ENCODE data around the gene SH3D19.

The SH3D19 gene

DNA sequence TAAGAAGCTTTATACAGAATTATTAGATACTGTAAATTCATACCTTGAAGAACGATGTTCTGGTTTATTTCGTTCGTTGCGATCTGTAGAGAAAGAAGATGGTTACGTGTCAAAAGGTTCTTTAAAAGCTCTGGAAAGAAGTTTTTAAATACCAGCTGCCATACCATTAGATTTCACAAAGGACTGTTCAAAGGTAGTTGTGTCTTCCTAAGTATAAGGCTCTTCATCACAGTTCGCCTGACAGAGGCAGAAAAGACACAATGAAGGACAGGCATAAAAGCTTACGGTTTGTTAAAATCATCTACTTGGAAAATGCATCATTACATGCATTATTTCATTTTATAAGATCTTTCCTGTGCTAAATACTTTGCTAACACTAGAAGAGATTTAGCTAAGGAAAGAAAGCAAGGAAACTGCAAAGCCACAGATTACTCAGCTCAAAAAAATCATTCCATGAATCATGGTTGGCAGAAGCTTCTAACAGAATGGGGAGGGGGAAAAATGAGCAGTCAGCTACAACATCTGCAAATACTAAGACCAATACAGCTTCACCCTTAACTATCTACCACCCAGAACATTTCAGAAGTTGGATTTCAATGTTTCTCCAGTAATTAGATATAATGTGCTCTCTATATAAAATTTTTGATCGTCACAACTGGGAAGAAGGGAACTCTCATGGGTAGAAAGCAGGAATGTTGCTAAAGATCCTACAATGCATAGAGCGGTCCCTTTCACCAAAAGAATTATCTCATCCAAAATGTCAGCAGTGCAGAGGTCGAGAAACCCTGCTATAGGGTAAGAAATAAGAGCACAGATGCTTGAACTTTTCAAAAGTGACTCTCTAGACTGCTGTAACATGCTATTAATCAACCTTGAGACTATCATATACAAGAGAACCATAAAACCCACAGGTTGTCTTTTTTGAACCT, 99.1 kb downstream of the SH3D19 start:
- no peak for DNase-seq

DNA sequence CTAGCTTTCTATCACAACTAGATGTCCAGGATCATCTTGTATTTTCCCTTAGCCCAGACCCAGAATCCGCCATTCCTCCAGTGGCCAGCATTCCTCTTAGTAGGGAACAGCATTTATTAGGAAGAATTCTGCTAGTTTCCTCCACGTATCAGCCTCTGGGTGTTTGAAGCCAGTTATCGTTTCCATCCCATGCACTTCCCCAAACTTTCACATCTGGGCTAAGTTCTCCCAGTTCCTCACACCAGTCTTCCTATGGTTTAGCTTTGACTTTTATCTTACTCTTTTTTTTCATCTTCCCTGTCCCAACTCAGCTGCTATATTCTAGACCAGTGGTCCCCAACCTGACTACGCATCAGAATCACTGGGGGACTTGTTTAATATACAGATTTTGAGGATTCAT, 101.9 kb downstream of the SH3D19 start:
- no peak for DNase-seq

DNA sequence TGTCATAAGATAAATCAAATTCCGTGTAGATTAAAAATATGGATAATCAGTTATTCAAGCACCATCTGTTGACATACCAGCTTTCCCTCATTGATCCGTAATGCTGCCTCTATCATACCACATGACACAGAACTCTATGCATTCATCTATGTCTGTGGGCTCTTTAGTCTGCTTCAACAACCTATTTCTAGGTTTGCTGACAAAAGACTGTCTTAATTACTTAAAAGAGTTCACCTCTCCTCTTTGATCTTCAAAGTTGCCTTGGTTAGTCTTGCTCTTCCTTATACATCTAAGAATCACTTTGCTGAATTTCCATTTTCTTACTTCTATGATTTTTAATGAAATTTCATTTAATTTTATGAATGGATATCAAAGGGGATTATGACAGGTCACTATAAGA, 105.5 kb downstream of the SH3D19 start:
- DNase-seq = no peak

DNA sequence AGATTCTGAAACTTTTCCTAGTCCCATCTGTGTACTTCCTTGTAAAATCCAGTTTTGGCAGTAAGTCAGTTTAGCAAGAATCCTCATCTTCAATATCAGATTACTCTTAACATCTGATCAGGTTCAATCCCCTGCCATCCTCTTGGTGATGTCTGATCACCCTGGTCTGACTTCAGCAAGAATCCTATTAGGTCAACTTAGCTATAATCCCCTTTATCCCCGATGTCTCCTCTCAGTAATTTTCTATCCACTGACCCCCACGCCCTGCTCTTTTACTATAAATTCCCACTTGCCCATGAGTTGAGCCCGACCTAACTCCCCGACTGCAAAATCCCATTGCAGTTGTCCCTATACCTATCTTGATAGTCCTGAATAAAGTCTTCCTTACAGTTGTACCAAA, 106.3 kb downstream of the SH3D19 start:
- no peak for DNase-seq

DNA sequence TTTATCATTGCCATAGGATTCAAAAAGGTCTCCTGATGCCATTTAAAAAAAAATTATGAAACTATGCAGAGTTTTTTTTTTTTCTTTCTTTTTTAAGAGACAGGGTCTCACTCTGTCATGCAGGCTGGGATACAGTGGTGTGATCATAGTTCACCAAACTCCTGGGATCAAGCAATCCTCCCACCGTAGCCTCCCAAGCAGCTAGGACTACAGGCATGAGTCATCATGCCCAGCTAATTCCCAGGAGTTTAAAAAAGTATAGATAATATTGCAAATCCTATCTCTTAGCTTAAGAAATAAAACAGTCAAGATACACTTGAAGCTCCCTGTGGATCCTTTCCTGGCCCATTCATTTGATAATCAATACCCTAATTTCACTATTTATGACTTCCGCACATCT, 107.1 kb downstream of the SH3D19 start:
- no peak for DNase-seq

DNA sequence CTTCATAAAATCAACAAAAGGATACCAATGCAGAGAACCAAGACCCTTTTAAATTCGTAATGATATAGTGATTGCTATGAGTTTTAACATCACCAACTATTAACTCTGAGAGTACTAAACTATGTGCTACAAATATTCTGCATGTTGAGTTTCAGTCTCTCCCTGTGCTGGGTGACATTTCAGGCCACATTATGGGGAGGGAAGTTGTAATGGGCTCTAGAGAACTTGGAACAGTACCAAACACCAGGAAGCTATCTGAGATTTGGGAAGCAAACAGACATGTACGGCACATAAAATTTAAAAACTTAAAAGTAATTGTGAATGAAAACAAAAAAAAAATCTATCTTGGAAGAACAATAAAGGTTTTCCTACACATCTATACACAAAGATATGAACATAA, 108.1 kb downstream of the SH3D19 start:
- no peak for DNase-seq

DNA sequence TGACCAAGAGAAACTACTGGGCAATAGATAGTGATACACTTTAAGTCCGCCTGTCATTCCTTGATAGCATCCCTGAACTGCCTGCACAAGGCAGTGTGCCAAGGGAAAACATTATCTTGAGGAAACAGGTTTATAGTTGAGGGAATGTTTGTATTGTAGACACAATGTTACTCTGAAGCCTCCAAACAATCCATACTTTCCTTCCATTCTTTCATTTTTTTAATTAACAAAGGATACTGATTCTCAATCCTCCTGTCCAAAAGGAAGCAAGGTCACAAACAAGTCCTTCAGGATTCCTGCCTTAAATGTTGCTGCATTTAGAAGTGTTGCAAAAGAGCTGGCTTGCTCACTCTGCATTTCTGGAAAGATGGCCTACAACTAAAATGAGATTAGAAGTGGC, 110.1 kb downstream of the SH3D19 start:
- DNase-seq = peak; percentile 43

DNA sequence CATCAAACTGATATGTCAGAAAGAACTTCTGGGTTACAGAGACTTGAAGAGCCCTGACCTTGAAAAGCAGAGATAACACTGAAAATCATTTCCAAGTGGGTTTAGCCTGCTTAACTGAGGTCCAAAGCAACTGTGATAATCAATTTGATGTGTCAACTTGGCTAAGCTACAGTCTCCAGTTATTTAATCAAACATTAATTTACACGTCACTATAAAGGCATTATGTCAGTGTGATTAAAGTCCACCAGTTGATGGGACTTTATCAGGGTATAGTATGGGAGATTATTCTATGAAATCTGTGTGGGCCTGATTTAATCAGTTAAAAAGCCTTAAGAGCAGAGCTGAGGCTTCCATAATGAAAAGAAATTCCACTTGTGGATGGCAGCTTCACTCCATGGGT, 117.5 kb downstream of the SH3D19 start:
- DNase-seq = no peak

DNA sequence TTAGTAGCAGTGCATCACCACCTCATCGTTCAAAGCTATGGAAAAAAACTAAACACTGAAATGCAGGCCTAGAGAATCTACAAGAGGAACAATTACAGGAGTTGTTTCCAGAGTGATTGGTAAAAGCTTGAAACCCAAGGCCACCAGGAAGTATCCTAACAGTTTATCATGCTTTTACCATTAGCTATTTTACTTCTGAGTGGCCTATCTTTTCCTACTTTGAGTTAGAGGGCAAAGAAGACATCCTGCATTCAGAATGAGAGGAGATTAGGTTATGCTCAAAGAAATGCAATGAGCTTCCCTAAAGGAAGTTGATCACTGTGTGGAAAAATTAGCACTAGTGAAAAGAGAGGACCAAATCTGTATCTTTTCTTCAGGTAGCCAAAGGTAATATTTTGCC, 118.2 kb downstream of the SH3D19 start:
- DNase-seq = no peak

DNA sequence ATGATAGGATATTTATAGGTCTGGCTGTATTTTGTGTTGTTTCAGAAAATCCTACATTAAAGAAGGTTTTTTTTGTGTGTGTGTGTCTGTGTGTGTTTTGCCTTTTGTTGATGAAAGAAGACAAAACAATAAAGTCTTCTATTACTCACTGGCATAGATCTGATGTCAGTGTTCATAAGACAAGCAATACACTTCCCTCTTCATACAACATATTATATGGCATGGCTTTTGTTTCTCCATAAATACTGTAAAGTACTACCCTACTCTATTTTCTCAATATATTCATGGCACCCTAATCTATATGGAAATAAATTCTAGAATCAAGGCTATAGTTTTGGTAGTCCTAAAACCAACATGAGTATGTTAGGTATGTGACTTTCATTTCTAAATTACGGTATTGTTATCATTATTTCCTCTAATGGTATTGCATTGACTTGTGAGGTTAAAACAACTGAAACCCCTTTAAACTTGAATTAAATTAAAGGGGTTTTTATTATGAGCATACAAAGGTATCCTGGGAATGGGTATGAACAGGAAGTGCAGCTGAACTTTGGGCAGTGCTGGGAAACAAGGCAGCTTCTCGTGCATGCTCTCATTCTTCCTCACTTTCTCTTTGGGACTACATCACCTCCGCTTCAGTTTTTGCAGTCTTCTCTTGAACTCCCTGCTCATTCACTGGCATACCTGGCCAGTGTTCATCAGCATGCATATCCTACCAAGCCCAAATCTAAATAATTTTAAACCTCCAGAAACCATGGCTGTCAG, 119.0 kb downstream of the SH3D19 start:
- no peak for DNase-seq

DNA sequence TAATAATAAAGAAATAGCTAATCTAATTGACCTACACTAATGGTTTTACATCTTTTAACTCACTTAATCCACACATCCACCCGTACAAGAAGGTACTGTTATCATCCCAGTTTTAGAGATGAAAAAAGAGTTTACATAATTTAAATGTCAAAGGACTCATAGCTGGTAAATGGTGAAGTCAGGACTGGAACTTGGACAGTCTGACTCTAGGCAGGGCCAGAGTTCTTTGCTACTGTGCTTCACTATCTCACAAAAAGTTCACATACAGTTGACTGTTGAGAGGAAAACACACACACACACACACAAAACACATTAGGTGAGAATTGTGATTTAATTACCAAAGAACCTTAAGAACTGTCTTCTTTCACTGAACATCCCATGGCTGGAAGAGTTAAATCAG, 119.7 kb downstream of the SH3D19 start:
- DNase-seq = no peak

DNA sequence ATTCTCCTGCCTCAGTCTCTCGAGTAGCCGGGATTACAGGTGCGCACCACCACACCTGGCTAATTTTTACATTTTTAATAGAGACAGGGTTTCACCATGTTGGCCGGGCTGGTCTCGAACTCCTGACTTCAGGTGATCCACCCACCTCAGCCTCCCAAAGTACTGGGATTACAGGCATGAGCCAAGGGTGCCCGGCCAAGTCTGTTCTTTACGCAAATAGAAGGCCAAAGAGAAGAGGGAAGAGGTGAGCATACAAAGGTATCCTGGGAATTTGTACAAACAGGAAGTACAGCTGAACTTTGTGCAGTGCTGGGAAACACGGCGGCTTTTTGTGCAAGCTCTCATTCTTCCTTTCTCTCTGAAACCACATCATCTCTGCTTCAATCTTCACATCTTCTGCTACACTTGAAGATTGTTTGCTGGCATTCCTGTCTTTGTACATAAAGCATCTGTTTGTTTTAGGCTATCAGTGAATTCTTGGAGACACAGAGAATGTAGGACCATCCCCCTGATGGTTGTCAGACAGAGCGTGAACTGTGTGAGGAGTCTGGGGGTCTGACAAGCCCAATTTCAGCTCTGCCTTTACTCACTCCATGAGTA, 120.4 kb downstream of the SH3D19 start:
- DNase-seq = no peak

DNA sequence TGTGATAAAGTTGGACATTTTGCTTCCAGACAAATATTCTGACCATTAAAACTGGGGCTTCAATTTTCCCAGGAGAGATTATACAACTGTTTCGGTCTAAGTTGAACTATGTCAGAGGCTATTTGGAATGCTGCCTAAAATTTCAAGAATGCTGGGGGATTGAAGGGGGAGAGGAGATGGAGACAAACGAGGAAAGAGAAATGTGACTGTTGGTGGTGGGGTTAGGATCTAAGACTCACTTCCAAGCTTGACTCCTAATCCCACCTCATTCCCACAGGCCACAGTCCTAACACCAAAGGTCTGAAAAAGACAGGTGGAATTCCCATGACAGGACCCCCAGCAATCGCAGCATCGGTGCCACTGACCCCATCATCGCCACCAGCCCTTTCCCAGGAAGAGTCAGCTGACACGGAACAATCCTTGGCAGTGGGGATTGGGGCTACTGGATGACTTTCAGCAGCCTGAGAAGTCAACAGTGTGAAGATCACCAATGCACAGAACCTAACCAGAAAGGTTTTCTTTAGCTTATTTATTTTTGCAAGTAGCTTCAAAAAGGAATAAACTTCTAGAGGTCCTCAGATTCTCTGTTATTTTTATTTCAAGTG, 122.5 kb downstream of the SH3D19 start:
- DNase-seq = no peak

DNA sequence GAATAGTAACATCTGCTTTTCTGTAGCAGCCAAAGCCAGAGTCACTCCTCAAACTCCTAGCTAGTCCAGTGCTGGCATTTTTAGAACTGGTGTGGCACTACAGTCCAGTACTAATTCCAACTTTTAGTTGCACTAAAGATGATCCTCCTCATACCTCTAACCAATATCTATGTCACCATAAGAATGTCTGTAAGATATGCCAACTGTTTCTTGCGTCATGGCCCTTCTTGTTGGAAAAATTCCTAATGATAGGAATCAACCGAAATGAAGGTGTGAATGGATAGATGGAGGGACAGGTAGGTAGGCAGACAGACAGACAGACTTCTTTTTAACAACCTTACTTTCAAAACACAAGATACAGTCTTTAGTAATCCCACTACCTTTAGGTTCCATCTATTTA, 123.0 kb downstream of the SH3D19 start:
- DNase-seq = no peak

DNA sequence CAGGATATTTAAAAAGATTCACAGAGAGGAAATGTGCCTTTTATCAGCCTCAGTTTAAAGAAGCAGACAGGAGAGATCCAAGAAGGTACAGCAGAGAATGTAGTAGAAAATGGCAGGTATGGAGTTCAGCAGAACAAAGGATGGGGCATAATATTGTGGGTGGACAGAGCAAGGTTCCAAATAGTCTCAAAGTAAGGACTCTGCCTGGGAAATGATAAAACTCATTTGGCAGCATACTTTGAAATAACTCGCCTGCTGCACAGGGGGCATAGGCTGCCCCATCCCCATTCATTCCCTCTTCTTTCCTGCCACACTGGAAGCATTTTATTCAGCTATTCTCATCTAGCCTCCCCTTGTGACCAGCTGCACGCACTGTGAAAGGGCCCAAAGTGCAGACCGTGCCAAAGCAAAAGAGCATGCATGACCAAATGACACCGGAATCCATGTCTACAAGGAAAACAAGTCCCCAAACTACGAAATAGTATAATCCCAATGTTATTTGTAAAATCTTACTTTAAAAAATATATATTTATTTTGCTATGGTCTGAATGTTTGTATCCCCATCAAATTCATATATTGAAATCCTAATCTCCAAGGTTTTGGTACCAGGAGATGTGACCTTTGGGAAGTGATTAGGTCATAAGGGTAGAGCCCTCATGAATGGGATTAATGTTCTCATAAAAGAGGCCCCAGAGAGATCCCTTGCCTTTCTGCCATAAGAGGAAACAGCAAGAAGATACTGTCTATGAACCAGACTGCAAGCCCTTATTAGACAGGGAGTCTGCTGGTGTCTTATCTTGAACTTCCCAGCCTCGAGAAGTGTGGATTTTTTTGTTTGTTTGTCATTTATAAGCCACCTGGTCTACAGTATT, 125.8 kb downstream of the SH3D19 start:
- DNase-seq = no peak

DNA sequence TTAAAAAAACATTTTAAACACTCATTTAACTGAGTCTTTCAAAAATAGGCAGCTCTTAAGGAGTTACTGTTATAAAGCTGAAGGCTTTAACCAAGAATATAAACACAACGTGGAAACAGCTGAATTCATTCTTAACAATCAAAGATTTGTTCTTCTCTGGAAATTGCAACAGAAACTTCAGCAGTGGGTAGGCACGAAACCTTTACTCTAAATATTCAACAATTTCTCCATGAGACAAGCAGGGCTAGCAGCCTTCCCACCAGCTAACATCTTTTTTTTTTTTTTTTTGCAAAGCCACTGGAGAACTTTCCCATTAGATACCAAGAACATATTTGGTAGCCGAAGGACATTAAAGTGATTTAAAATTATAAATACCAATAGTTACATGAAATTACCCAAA, 126.7 kb downstream of the SH3D19 start:
- DNase-seq = no peak

DNA sequence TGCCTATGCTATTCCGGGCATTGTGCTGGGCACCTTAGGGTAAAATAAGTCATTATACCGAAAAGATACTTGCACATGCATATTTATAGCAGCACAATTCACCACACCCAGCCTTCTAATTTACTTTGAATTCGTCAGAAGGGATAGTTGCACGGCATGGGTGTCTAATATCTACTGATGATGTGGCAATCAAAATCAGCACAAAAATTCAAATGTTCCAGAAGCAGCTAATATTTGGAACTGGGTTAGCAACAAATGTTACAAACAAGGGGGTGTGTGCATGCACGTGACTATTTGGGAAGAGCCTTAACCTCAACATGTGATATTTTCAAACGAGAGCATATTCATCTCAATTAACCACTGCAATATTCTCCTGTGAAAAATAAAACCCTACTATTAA, 128.2 kb downstream of the SH3D19 start:
- no peak for DNase-seq

DNA sequence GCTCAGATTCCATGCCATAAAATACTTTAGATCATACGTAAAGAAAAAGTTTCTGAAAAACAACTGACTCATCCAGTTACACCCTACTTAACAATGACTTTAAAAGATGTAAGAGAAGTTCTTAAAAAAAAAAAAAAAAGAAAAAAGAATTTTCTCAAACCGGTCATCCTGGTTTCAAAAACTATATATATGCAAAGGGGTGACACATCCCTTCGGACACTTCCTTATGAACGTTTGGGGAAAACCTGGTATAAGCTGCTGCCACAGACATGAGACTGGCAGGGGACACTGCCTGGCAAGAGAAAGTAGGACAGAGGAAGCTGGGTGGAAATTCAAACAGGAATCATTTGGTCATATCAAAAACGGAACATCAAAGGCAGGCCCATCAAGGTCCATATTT, 129.6 kb downstream of the SH3D19 start:
- DNase-seq = no peak

DNA sequence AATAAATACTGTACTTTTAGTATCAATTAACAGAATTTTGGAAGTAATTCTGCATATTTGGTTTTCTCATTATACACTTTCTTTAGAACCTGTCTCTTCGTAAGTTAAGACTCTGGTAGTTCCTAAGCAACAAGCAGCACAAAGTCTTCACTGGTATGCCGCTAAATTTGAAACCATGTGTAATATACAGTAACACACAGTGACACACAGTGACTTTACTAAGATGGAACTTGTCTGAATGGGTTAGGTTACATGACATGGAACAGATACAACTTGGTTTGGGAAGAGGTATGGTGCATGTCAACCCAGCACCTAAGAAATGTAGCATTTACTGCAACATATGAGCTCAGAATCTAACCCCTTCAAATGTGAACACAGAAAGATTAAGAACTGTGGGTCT, 132.0 kb downstream of the SH3D19 start:
- no peak for DNase-seq

DNA sequence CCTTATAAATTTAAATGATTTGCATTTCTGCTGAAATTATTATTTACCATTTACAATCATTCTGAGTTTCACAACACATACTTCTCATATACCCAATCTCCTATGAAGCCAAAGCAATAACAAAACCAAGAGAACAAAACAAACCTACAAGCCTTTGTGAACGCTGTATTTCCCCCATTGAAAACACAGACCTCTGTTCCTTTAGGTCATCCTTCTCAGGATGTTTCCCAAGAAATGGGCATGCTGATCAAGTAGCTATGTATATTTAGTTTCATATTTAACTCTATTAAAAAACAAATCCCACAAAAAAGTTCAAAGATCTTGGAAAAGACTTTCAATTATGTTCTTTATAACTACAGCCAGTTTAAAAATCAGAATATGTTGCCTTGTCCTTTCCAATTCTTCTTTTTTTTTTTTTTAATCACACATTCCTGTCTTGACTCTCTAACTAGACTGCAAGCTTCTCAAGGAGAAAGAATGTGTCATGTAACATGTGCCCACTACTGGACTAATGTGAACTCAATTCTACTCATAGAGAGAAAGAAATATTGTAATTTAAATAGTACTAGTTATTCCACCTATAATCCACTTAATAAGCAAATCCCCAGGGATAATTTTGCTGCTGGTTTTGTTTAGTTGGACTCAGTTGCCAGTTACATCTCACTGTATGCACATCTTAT, 132.7 kb downstream of the SH3D19 start:
- DNase-seq = no peak

DNA sequence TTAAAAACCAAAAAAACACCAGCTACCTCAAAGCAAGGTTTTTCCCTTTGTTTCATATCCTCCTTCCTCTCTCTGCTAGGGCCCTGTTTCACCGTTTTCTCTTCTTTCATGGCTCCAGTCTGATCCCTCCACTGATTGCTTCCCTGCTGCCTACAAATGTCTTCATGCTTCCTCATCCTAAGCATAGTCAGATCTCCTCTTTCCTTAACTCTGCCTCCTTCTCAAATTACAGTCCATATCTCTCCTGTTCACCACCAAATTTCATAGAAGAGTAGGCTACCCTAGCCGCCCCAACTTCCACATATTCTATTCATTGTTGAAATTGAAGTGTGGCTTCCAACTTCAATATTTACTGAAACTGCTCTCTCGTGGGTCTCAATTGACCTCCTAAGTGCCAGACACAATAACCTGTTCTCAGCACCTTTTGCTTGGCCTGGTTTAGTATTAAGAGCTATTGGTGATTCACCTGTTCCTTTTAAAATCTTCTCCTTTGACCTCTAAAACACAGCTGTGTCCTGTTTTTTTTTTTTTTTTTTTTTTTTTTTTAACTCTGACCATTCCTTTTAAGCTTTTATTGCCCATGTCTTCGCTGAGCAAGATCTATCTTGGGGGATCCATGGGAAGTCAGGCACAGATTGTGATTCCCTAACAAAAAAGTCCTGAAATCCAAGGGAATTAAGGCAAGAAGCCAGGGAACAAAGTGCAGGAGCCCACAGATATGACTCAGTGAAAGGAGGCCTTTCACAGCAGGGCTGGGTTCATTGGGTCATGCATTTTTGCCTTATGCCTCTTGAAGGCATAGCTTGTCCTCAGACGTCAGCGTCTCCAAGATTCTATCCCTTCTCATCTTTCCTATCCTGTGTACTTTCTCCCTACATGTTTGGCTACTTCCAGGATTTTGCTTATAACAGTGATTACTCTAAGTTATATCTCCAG, 140.6 kb downstream of the SH3D19 start:
- no peak for DNase-seq
